GM23338 (cell line): ENCODE results near the gene ZNF776. TPM values are rescaled to one million over a fixed set of nuclear protein-coding genes. Genes with fewer than 3 reads are reported as not detected.

Experiments used
- ATAC-seq: fragments of 200-7000 bp; cut with Tn5 transposase; 3 replicates; pipeline ENCODE4 v1.9.1; 2020
- DNase-seq: peaks from one replicate; pipeline ENCODE4 v3.0.0-alpha.2; 2015; ENCODE audit warnings: low spot score
- H2AFZ ChIP-seq: fragments of 200-600 bp; sonication (generic); 2 replicates; pipeline ENCODE4 v1.8.0; 2016; ENCODE audit warnings: antibody characterized with exemption, mild to moderate bottlenecking, moderate library complexity
- H3F3A ChIP-seq: fragments of 200-600 bp; sonication (generic); replicated peaks from 2 replicates; pipeline ENCODE4 v1.8.0; 2017; ENCODE audit warnings: antibody characterized with exemption, mixed run types, low read depth
- H3K27ac ChIP-seq: fragments of 200-600 bp; sonication (generic); 2 replicates; pipeline ENCODE4 v1.6.1; 2016; ENCODE audit warnings: low read depth
- H3K27me3 ChIP-seq: fragments of 200-600 bp; sonication (generic); 2 replicates; pipeline ENCODE4 v1.8.0; 2016; ENCODE audit warnings: mild to moderate bottlenecking, mixed run types, moderate library complexity; ENCODE audit not compliant: insufficient read depth
- H3K36me3 ChIP-seq: fragments of 200-600 bp; sonication (generic); 2 replicates; pipeline ENCODE4 v1.8.0; 2016; ENCODE audit warnings: mild to moderate bottlenecking; ENCODE audit not compliant: insufficient read depth
- H3K4me1 ChIP-seq: fragments of 200-600 bp; sonication (generic); 2 replicates; pipeline ENCODE4 v1.8.0; 2016; ENCODE audit warnings: mild to moderate bottlenecking, moderate library complexity; ENCODE audit not compliant: insufficient read depth
- H3K4me2 ChIP-seq: fragments of 200-600 bp; sonication (generic); 2 replicates; pipeline ENCODE4 v1.7.1; 2017; ENCODE audit warnings: mixed run types
- H3K4me3 ChIP-seq: fragments of 200-600 bp; sonication (generic); 2 replicates; pipeline ENCODE4 v1.6.1; 2016; ENCODE audit warnings: mixed run types
- H3K79me2 ChIP-seq: fragments of 200-600 bp; sonication (generic); replicated peaks from 2 replicates; pipeline ENCODE4 v1.8.0; 2017; ENCODE audit warnings: mild to moderate bottlenecking; ENCODE audit not compliant: insufficient read depth
- H3K9me2 ChIP-seq: fragments of 200-600 bp; sonication (generic); 2 replicates; pipeline ENCODE4 v1.8.0; 2017; ENCODE audit not compliant: insufficient read depth
- H4K20me1 ChIP-seq: fragments of 200-600 bp; sonication (generic); replicated peaks from 2 replicates; pipeline ENCODE4 v1.8.0; 2017; ENCODE audit warnings: mild to moderate bottlenecking; ENCODE audit not compliant: insufficient read depth
- H3K27ac Mint-ChIP-seq: 2 replicates; pipeline ENCODE4 v1.8.0; 2020; ENCODE audit warnings: inconsistent platforms, mild to moderate bottlenecking, moderate library complexity, mixed read lengths
- H3K27me3 Mint-ChIP-seq: 3 replicates; pipeline ENCODE4 v1.8.0; 2022; ENCODE audit warnings: low read depth, mild to moderate bottlenecking, moderate library complexity, mixed read lengths, inconsistent platforms; ENCODE audit not compliant: insufficient read depth, poor library complexity
- H3K36me3 Mint-ChIP-seq: 3 replicates; pipeline ENCODE4 v1.8.0; 2021; ENCODE audit warnings: low read depth, mild to moderate bottlenecking, inconsistent platforms, moderate library complexity, mixed read lengths
- H3K4me1 Mint-ChIP-seq: 3 replicates; pipeline ENCODE4 v1.8.0; 2020; ENCODE audit warnings: mild to moderate bottlenecking, inconsistent platforms, mixed read lengths
- H3K4me3 Mint-ChIP-seq: 3 replicates; pipeline ENCODE4 v1.8.0; 2021; ENCODE audit warnings: moderate library complexity, mild to moderate bottlenecking, inconsistent platforms, mixed read lengths
- H3K9me3 Mint-ChIP-seq: 3 replicates; pipeline ENCODE4 v1.8.0; 2020; ENCODE audit warnings: moderate library complexity, mild to moderate bottlenecking, inconsistent platforms, mixed read lengths
- CREB1 ChIP-seq: fragments of 250-450 bp; sonication (Bioruptor Pico); IDR thresholded peaks from 2 replicates; pipeline ENCODE4 v1.5.0; 2020; ENCODE audit warnings: low read depth, mild to moderate bottlenecking, moderate library complexity
- ETS1 ChIP-seq: IDR thresholded peaks from 2 replicates; pipeline ENCODE4 v1.6.1; 2016; ENCODE audit warnings: antibody characterized with exemption
- EZH2phosphoT487 ChIP-seq: fragments of 200-600 bp; sonication (generic); IDR thresholded peaks from one replicate; pipeline ENCODE4 v1.8.1; 2018; ENCODE audit warnings: antibody characterized with exemption; ENCODE audit not compliant: unreplicated experiment
- POLR2AphosphoS5 ChIP-seq: IDR thresholded peaks from 2 replicates; pipeline ENCODE4 v1.6.1; 2016; ENCODE audit warnings: antibody characterized with exemption, low read depth
- STAT1 ChIP-seq: IDR thresholded peaks from one replicate; pipeline ENCODE4 v1.6.1; 2016; ENCODE audit warnings: antibody characterized with exemption; ENCODE audit not compliant: unreplicated experiment
- ZNF462 ChIP-seq: fragments of 250-450 bp; sonication (Bioruptor Pico); IDR thresholded peaks from 2 replicates; pipeline ENCODE4 v1.5.0; 2020; ENCODE audit warnings: mild to moderate bottlenecking, moderate library complexity
- polyA plus RNA-seq: library from polyadenylated mRNA; unstranded; fragments of >200 nt; fragmentation: Nextera tagmentation; extraction: Ambion mirVana; gene quantifications from 2 replicates; pipeline ENCODE4 v1.2.1, GENCODE V29; 2016
- total RNA-seq: library from RNA; depleted of rRNA; stranded (reverse); fragments of >200 nt; shearing (Covaris generic); gene quantifications from 2 replicates; pipeline ENCODE4 v1.2.3, GENCODE V29; 2014
- TF ChIP-seq, protein P1 (sequence below), 2 experiments: fragments of 200-600 bp in 1 of 2; sonication (generic) in 1 of 2; conservative IDR thresholded peaks; 2 replicates each; pipeline versions ENCODE4 v1.5.1 to v1.6.1; 2016 to 2017; ENCODE audit warnings: antibody characterized with exemption in 2 of 2, low read depth in 2 of 2, mild to moderate bottlenecking in 2 of 2, moderate library complexity in 1 of 2

The ZNF776 gene
- total and polyA plus RNA-seq, 2 experiments from 2014 or later: 5.9 to 19.4 TPM

DNA sequence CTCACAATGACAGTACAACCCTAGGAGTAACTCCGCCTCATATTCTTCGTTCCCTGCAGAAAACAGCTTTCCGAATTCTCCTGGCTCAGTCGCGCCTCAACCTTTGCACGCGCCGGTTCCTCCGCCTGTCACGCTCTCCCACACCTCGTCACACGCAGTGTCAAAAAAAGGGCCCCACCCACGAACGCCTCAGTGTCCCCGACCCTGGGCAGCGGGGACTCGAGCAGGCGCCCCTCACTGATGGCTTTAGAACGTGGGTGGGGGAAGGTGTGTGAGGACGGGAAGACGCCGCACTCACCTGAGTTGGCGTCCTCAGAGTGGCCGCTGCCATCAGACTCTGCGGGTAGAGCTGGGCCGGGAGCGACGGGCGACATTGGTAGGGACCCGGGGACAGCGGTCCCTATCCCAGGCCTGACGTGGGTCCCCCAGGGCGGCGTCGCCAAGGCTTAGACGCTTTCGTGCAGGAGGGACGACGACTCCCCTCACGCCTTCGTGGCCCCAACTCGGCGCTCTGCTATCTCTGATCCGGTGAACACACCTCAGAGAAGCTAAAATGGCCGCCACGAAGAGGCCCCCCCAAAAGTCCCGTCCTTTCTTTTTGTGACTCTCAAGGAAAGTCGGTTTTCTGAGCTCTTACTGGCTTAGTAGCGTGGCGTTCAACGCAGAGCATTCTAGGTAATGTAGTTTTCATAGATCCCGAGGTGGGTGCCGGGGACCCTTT lies 37.8 kb upstream of the ZNF776 start, which contains the start of gene ZNF154:
Gene ZNF154 (minus strand): TSS at position 564 of the 721 bp plus-strand sequence. CDS start 233 bp downstream, at position 331.
- peaks cover 3% of the 10 kb centered on the region; the same call in 1 of the 3 replicates for H3K9me3 Mint-ChIP-seq
- H3K4me1 ChIP-seq: peaks cover 15% of the 10 kb centered on the region
- peak within 1 kb of the TSS; percentile 93 for H3K27ac Mint-ChIP-seq
- ATAC-seq: peak; percentile 96
- peak within 1 kb of the TSS; percentile 98 for H3K4me3 ChIP-seq
- H3K27me3 Mint-ChIP-seq: peaks cover 15% of the 10 kb centered on the region
- no peaks in the 10 kb centered on the region for H3F3A ChIP-seq
- H3K4me1 Mint-ChIP-seq: peaks cover 26% of the 10 kb centered on the region
- peak within 1 kb of the TSS; percentile 7; the same call in 1 of the 2 replicates for H3K27ac ChIP-seq
- peak within 1 kb of the TSS; percentile 58 for H2AFZ ChIP-seq
- peak; percentile 99 for DNase-seq
- H4K20me1 ChIP-seq: no peaks in the 10 kb centered on the region
- TF ChIP-seq ZNF462 (CRISPR knock-in tag) (no peak), ETS1 (peak; percentile 56; the same call in 1 of the 2 replicates), POLR2AphosphoS5 (peak; percentile 87), STAT1 (no peak), EZH2phosphoT487 (no peak), CREB1 (CRISPR knock-in tag) (peak; percentile 77)
- TF ChIP-seq, protein P1, sequence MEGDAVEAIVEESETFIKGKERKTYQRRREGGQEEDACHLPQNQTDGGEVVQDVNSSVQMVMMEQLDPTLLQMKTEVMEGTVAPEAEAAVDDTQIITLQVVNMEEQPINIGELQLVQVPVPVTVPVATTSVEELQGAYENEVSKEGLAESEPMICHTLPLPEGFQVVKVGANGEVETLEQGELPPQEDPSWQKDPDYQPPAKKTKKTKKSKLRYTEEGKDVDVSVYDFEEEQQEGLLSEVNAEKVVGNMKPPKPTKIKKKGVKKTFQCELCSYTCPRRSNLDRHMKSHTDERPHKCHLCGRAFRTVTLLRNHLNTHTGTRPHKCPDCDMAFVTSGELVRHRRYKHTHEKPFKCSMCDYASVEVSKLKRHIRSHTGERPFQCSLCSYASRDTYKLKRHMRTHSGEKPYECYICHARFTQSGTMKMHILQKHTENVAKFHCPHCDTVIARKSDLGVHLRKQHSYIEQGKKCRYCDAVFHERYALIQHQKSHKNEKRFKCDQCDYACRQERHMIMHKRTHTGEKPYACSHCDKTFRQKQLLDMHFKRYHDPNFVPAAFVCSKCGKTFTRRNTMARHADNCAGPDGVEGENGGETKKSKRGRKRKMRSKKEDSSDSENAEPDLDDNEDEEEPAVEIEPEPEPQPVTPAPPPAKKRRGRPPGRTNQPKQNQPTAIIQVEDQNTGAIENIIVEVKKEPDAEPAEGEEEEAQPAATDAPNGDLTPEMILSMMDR (conservative IDR thresholded peaks at IDR 0.05; ENCODE audit: low read depth in 2 of 2): no peak
- H3K36me3 Mint-ChIP-seq: peaks cover 39% of the 10 kb centered on the region
- peaks cover 47% of the 10 kb centered on the region for H3K79me2 ChIP-seq
- peak within 1 kb of the TSS; percentile 97 for H3K4me2 ChIP-seq
- H3K4me3 Mint-ChIP-seq: peak within 1 kb of the TSS; percentile 99
- H3K27me3 ChIP-seq: no peaks in the 10 kb centered on the region
- no peaks in the 10 kb centered on the region for H3K9me2 ChIP-seq
- H3K36me3 ChIP-seq: no peaks in the 10 kb centered on the region
